ENCODE data around the gene ARL15. TPM values are rescaled to one million over a fixed set of nuclear protein-coding genes. Genes with fewer than 3 reads are reported as not detected.

Gene ARL15
- total RNA-seq, 1 donor from 2014 or later = 28.9 TPM

- Mint-ChIP-seq H3K27me3 (no peaks in the 10 kb centered on the region), H3K4me1 (ENCODE audit: low read depth) (no peaks in the 10 kb centered on the region), H3K36me3 (ENCODE audit: insufficient read depth) (peaks cover 4% of the 10 kb centered on the region), H3K27ac (no peak overlapping the region), H3K4me3 (ENCODE audit: low read depth) (no peak overlapping the region), H3K9me3 (ENCODE audit: low read depth) (peaks cover 4% of the 10 kb centered on the region)
- TF ChIP-seq CTCF (IDR thresholded peaks at IDR 0.05; ENCODE audit: unreplicated experiment) = no peak
- no peak for DNase-seq (ENCODE audit: low spot score, unreplicated experiment)
Observed at GRCh38 chr5:54030981-54031380, 279.4 kb downstream of the ARL15 start.

- Mint-ChIP-seq H3K4me3 (ENCODE audit: low read depth) (no peak overlapping the region), H3K36me3 (ENCODE audit: insufficient read depth) (peaks cover 3% of the 10 kb centered on the region), H3K27me3 (no peaks in the 10 kb centered on the region), H3K9me3 (ENCODE audit: low read depth) (no peaks in the 10 kb centered on the region), H3K27ac (no peak overlapping the region), H3K4me1 (ENCODE audit: low read depth) (peaks cover 30% of the 10 kb centered on the region)
- no peak for TF ChIP-seq CTCF (IDR thresholded peaks at IDR 0.05; ENCODE audit: unreplicated experiment)
- DNase-seq (ENCODE audit: low spot score, unreplicated experiment) = no peak
Observed at GRCh38 chr5:54024466-54024865, 285.9 kb downstream of the ARL15 start.

GRCh38 chr5:54022223-54022622 lies 288.1 kb downstream of the ARL15 start:
- Mint-ChIP-seq H3K27ac (peak overlapping the region; percentile 6), H3K4me1 (ENCODE audit: low read depth) (peaks cover 41% of the 10 kb centered on the region), H3K27me3 (no peaks in the 10 kb centered on the region), H3K9me3 (ENCODE audit: low read depth) (no peaks in the 10 kb centered on the region), H3K4me3 (ENCODE audit: low read depth) (no peak overlapping the region), H3K36me3 (ENCODE audit: insufficient read depth) (peaks cover 3% of the 10 kb centered on the region)
- no peak for TF ChIP-seq CTCF (IDR thresholded peaks at IDR 0.05; ENCODE audit: unreplicated experiment)
- DNase-seq (ENCODE audit: low spot score, unreplicated experiment) = no peak

GRCh38 chr5:54021431-54022164 lies 288.8 kb downstream of the ARL15 start:
- H3K27ac Mint-ChIP-seq = no peak overlapping the region
- no peak for TF ChIP-seq CTCF (IDR thresholded peaks at IDR 0.05; ENCODE audit: unreplicated experiment)
- peaks cover 41% of the 10 kb centered on the region for H3K4me1 Mint-ChIP-seq (ENCODE audit: low read depth)
- no peak for DNase-seq (ENCODE audit: low spot score, unreplicated experiment)
- no peak overlapping the region for H3K4me3 Mint-ChIP-seq (ENCODE audit: low read depth)
- H3K27me3 Mint-ChIP-seq = no peaks in the 10 kb centered on the region
- H3K9me3 Mint-ChIP-seq (ENCODE audit: low read depth) = no peaks in the 10 kb centered on the region
- peaks cover 3% of the 10 kb centered on the region for H3K36me3 Mint-ChIP-seq (ENCODE audit: insufficient read depth)

- Mint-ChIP-seq H3K36me3 (ENCODE audit: insufficient read depth) (peaks cover 16% of the 10 kb centered on the region), H3K4me3 (ENCODE audit: low read depth) (no peak overlapping the region), H3K4me1 (ENCODE audit: low read depth) (peaks cover 30% of the 10 kb centered on the region), H3K9me3 (ENCODE audit: low read depth) (peaks cover 13% of the 10 kb centered on the region), H3K27me3 (no peaks in the 10 kb centered on the region), H3K27ac (no peak overlapping the region)
- no peak for DNase-seq (ENCODE audit: low spot score, unreplicated experiment)
- TF ChIP-seq CTCF (IDR thresholded peaks at IDR 0.05; ENCODE audit: unreplicated experiment) = no peak
Observed at GRCh38 chr5:54018438-54018837, 291.9 kb downstream of the ARL15 start.
